ENCODE measurements around the gene VAC14. TPM values are rescaled to one million over a fixed set of nuclear protein-coding genes. Genes with fewer than 3 reads are reported as not detected.

VAC14 gene
- total and polyA plus RNA-seq, 9 donors: 19.5 to 28.9 (median 25.2) TPM

GRCh38 chr16:70726892-70727361 is 74.0 kb downstream of the VAC14 start:
- Histone ChIP-seq H3K27ac (ENCODE audit: low read length) (peak overlapping the region; percentile 96), H3K4me1 (ENCODE audit: control insufficient read depth, insufficient read depth, low read length) (peaks cover 80% of the 10 kb centered on the region), H3K36me3 (ENCODE audit: control insufficient read depth, insufficient read depth, low read length) (peaks cover 19% of the 10 kb centered on the region), H3K4me3 (ENCODE audit: low read length) (no peak overlapping the region), H3K27me3 (ENCODE audit: control insufficient read depth, insufficient read depth, low read length) (no peaks in the 10 kb centered on the region), H3K9me3 (replicated peaks; ENCODE audit: control insufficient read depth, low read depth, low read length) (no peaks in the 10 kb centered on the region)
- DNase-seq: peak; percentile 98
- WGBS (ENCODE audit: insufficient coverage): 3% methylated on average over 5 of the region's 9 CpGs

- 32% methylated on average over 21 of the region's 31 CpGs for WGBS (ENCODE audit: insufficient coverage)
- DNase-seq: peak; percentile 94
- H3K36me3 ChIP-seq (ENCODE audit: control insufficient read depth, insufficient read depth, low read length): peaks cover 19% of the 10 kb centered on the region
- peaks cover 77% of the 10 kb centered on the region for H3K4me1 ChIP-seq (ENCODE audit: control insufficient read depth, insufficient read depth, low read length)
- H3K4me3 ChIP-seq (ENCODE audit: low read length): no peak overlapping the region
- no peaks in the 10 kb centered on the region for H3K27me3 ChIP-seq (ENCODE audit: control insufficient read depth, insufficient read depth, low read length)
- peak overlapping the region; percentile 96 for H3K27ac ChIP-seq (ENCODE audit: low read length)
- no peaks in the 10 kb centered on the region for H3K9me3 ChIP-seq (replicated peaks; ENCODE audit: control insufficient read depth, low read depth, low read length)
Measured at GRCh38 chr16:70725912-70726828, 74.8 kb downstream of the VAC14 start.

GRCh38 chr16:70725024-70725911 is 75.7 kb downstream of the VAC14 start:
- Histone ChIP-seq H3K27me3 (ENCODE audit: control insufficient read depth, insufficient read depth, low read length) (no peaks in the 10 kb centered on the region), H3K4me1 (ENCODE audit: control insufficient read depth, insufficient read depth, low read length) (peaks cover 68% of the 10 kb centered on the region), H3K36me3 (ENCODE audit: control insufficient read depth, insufficient read depth, low read length) (peaks cover 16% of the 10 kb centered on the region), H3K9me3 (replicated peaks; ENCODE audit: control insufficient read depth, low read depth, low read length) (no peaks in the 10 kb centered on the region), H3K4me3 (ENCODE audit: low read length) (no peak overlapping the region), H3K27ac (ENCODE audit: low read length) (peak overlapping the region; percentile 96)
- 46% methylated on average over 12 of the region's 22 CpGs for WGBS (ENCODE audit: insufficient coverage)
- DNase-seq: peak; percentile 80

GRCh38 chr16:70724146-70725023 is 76.6 kb downstream of the VAC14 start:
- Histone ChIP-seq H3K4me3 (ENCODE audit: low read length) (no peak overlapping the region), H3K4me1 (ENCODE audit: control insufficient read depth, insufficient read depth, low read length) (peaks cover 60% of the 10 kb centered on the region), H3K27me3 (ENCODE audit: control insufficient read depth, insufficient read depth, low read length) (no peaks in the 10 kb centered on the region), H3K9me3 (replicated peaks; ENCODE audit: control insufficient read depth, low read depth, low read length) (peaks cover 3% of the 10 kb centered on the region), H3K36me3 (ENCODE audit: control insufficient read depth, insufficient read depth, low read length) (peaks cover 16% of the 10 kb centered on the region), H3K27ac (ENCODE audit: low read length) (peak overlapping the region; percentile 96)
- 80% methylated on average over 9 of the region's 15 CpGs for WGBS (ENCODE audit: insufficient coverage)
- DNase-seq: no peak

GRCh38 chr16:70723740-70724145 is 77.2 kb downstream of the VAC14 start:
- Histone ChIP-seq H3K27ac (ENCODE audit: low read length) (no peak overlapping the region), H3K9me3 (replicated peaks; ENCODE audit: control insufficient read depth, low read depth, low read length) (peaks cover 3% of the 10 kb centered on the region), H3K27me3 (ENCODE audit: control insufficient read depth, insufficient read depth, low read length) (no peaks in the 10 kb centered on the region), H3K36me3 (ENCODE audit: control insufficient read depth, insufficient read depth, low read length) (peaks cover 11% of the 10 kb centered on the region), H3K4me3 (ENCODE audit: low read length) (no peak overlapping the region), H3K4me1 (ENCODE audit: control insufficient read depth, insufficient read depth, low read length) (peaks cover 53% of the 10 kb centered on the region)
- DNase-seq: no peak
- 83% methylated on average over 1 of the region's 6 CpGs for WGBS (ENCODE audit: insufficient coverage)

- H3K4me1 ChIP-seq (ENCODE audit: control insufficient read depth, insufficient read depth, low read length): peaks cover 49% of the 10 kb centered on the region
- no peaks in the 10 kb centered on the region for H3K27me3 ChIP-seq (ENCODE audit: control insufficient read depth, insufficient read depth, low read length)
- 85% methylated on average over 18 of the region's 18 CpGs for WGBS (ENCODE audit: insufficient coverage)
- H3K4me3 ChIP-seq (ENCODE audit: low read length): no peak overlapping the region
- no peak for DNase-seq
- peaks cover 4% of the 10 kb centered on the region for H3K36me3 ChIP-seq (ENCODE audit: control insufficient read depth, insufficient read depth, low read length)
- peaks cover 3% of the 10 kb centered on the region for H3K9me3 ChIP-seq (replicated peaks; ENCODE audit: control insufficient read depth, low read depth, low read length)
- no peak overlapping the region for H3K27ac ChIP-seq (ENCODE audit: low read length)
Measured at GRCh38 chr16:70721202-70721963, 79.6 kb downstream of the VAC14 start.

GRCh38 chr16:70720425-70721201 is 80.3 kb downstream of the VAC14 start:
- no peak overlapping the region for H3K27ac ChIP-seq (ENCODE audit: low read length)
- peaks cover 3% of the 10 kb centered on the region for H3K9me3 ChIP-seq (replicated peaks; ENCODE audit: control insufficient read depth, low read depth, low read length)
- H3K4me1 ChIP-seq (ENCODE audit: control insufficient read depth, insufficient read depth, low read length): peaks cover 49% of the 10 kb centered on the region
- no peak for DNase-seq
- H3K27me3 ChIP-seq (ENCODE audit: control insufficient read depth, insufficient read depth, low read length): no peaks in the 10 kb centered on the region
- 93% methylated on average over 16 of the region's 18 CpGs for WGBS (ENCODE audit: insufficient coverage)
- peaks cover 4% of the 10 kb centered on the region for H3K36me3 ChIP-seq (ENCODE audit: control insufficient read depth, insufficient read depth, low read length)
- H3K4me3 ChIP-seq (ENCODE audit: low read length): no peak overlapping the region

GRCh38 chr16:70717065-70717464 is 83.9 kb downstream of the VAC14 start:
- Histone ChIP-seq H3K27ac (ENCODE audit: low read length) (peak overlapping the region; percentile 97), H3K27me3 (ENCODE audit: control insufficient read depth, insufficient read depth, low read length) (no peaks in the 10 kb centered on the region), H3K36me3 (ENCODE audit: control insufficient read depth, insufficient read depth, low read length) (peaks cover 2% of the 10 kb centered on the region), H3K4me1 (ENCODE audit: control insufficient read depth, insufficient read depth, low read length) (peaks cover 63% of the 10 kb centered on the region), H3K9me3 (replicated peaks; ENCODE audit: control insufficient read depth, low read depth, low read length) (peaks cover 3% of the 10 kb centered on the region), H3K4me3 (ENCODE audit: low read length) (no peak overlapping the region)
- no peak for DNase-seq
- 84% methylated on average over 6 of the region's 9 CpGs for WGBS (ENCODE audit: insufficient coverage)

Data from muscle of leg (tissue), 11 donors.